Activated CD4-positive, CD25-positive, alpha-beta regulatory T cell treated with anti-CD3 and anti-CD28 coated beads, Interleukin-2, amount 50 U/mL, for 24 hours (primary cell): ENCODE measurements around the gene SUSD4.

Experiments used
- ATAC-seq, 2 donors: fragments of 150-1000 bp; cut with Tn5 transposase; one replicate each; pipeline ENCODE4 v1.10.0; 2021; ENCODE audit warnings: mild to moderate bottlenecking in 1 of 2, moderate library complexity in 1 of 2

SUSD4 gene

GRCh38 chr1:223176437-223176836 is 187.5 kb downstream of the SUSD4 start:
- ATAC-seq: no peak

GRCh38 chr1:223175633-223176032 is 188.3 kb downstream of the SUSD4 start:
- no peak for ATAC-seq

- ATAC-seq: no peak
Measured at GRCh38 chr1:223175032-223175431, 188.9 kb downstream of the SUSD4 start.
